Measurements from ENCODE around the gene CSH2.
"Not testable (repeated sequence)": the region's sequence is repeated elsewhere in the genome, so short reads cannot be mapped to it uniquely, and the experiment has no call there.

- not testable (repeated sequence) for TF ChIP-seq CTCF, POLR2A (IDR thresholded peaks at IDR 0.05)
Measured at GRCh38 chr17:63873577-63873976, at the start of gene CSH2.
